Stimulated activated CD8-positive, alpha-beta memory T cell treated with anti-CD3 and anti-CD28 coated beads, Interleukin-4, amount 100 ng/mL, for 1 hour (primary cell): ENCODE measurements around the gene TNFSF11.

Experiments
- DNase-seq, 2 donors: peaks; one replicate each; pipeline ENCODE4 v3.0.0-alpha.2; 2020; ENCODE audit warnings: low read depth in 2 of 2, low spot score in 1 of 2

The TNFSF11 gene

GRCh38 chr13:42611086-42611779, 37.3 kb downstream of the TNFSF11 start:
- DNase-seq, result no peak

- no peak for DNase-seq
Observed at GRCh38 chr13:42612021-42612765, 38.2 kb downstream of the TNFSF11 start.

DNA sequence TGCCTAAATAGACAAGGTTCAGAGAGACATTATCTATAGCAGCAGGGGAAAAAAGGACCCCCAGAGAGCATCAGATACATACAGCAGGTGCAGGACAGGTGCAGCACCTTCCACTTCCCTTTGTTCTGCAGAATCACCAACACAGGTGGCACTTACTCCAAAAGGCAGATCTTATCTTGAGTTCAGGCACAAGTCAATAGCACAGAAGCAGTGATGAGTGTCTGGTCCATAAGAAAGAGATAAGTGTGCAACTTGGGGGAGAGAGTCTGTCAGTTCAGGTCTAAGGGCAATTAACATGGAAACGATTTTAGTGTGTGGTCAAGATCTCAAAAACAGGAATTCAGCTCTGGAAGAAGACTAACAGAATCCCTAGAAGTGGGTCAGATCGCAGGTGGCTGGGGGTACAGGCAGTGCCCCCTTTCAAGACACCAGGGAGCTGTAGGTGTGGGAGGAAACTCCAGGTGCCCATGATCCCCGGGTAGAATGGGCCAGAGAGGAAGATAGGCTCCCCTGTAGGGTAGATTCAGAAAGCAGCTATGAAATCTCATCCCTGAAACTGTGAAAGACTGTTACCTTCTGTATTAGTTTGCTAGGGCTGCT, 40.6 kb downstream of the TNFSF11 start:
- DNase-seq, result no peak

DNA sequence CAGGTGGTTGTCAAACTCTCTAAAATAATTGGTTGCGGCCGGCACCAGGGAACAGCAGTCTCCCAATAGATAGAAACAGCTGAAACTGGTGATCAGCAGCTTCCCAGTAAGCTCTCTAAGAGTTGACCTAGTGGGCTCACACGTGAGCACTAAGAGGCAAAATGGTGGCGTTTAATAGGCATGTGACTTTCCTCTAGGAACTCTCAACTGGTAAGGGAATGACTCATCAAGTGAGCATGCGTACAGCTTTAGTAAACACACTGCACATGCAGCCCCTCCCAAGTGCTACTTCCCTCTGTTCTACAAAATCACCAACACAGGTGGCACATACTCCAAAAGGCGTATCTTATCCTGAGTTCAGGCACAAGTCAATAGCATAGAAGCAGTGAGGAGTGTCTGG, 41.7 kb downstream of the TNFSF11 start:
- no peak for DNase-seq

- no peak for DNase-seq
Observed at GRCh38 chr13:42617221-42617620, 43.3 kb downstream of the TNFSF11 start.

DNA sequence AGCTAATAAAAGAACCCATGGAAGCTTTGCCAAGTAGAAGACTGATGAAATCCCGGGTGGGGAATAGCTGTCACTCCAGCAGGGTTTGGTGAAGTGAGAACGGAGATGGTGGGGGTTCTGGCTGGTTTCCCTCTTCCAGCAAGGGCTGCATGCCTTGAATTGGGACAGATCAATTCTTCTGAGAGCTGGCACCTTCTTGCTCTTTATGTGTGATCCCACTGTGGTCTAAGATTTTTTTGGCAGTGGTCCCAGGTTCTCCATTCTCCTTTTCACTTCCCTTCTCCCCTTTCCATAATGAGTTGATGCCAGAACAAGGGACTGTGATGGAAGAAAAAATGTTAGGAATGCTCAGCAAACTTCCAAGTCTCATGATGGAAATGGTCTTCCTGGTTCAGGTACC, 50.0 kb downstream of the TNFSF11 start:
- no peak for DNase-seq

DNA sequence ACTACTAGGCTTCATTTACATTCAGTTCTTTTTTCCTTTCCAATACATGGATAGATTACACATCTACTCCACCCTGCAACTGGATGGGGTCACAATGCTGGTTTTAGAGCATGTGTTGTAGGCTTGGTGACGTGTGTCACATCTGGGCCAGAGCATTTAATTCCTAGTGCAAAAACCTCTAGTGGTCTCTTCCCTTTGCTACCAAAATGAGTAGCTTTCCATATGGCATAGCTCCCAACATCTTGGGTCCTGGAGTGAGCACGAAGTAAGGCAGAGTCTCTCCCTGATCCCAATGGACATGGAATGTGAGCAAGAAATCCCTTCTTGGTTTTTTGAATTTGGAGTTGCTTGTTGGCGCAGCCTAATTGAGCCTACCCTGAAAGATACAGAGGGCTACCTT, 51.7 kb downstream of the TNFSF11 start:
- DNase-seq, result no peak

- DNase-seq, result no peak
Observed at GRCh38 chr13:42626176-42626860, 52.4 kb downstream of the TNFSF11 start.

GRCh38 chr13:42628666-42629065, 54.7 kb downstream of the TNFSF11 start:
- DNase-seq, result no peak

DNA sequence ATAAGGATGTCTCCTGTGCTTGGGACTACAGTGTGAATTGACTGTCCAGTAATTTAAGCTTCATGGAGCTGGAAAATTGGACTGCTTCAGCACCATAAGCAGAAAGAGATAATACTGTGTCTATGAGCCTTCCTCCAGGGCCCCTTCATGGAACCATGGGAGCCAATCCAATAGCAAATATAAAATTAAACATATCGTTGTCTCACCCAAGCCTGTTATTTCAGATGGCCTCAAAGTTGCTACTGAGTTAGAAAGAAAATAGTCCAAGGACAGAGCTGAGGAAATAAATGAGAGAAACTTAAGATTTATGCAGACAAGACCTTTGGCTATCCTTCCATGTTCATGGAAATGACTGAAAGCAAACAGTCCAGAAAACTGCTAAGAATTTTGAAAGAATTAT, 57.2 kb downstream of the TNFSF11 start:
- no peak for DNase-seq

GRCh38 chr13:42633495-42633894, 59.5 kb downstream of the TNFSF11 start:
- DNase-seq, result no peak

GRCh38 chr13:42638101-42638500, 64.1 kb downstream of the TNFSF11 start:
- DNase-seq, result no peak

- no peak for DNase-seq
Observed at GRCh38 chr13:42638886-42639285, 64.9 kb downstream of the TNFSF11 start.

- DNase-seq, result no peak
Observed at GRCh38 chr13:42643076-42643475, 69.1 kb downstream of the TNFSF11 start.

GRCh38 chr13:42644841-42645240, 70.9 kb downstream of the TNFSF11 start:
- no peak for DNase-seq

- no peak for DNase-seq
Observed at GRCh38 chr13:42645717-42646116, 71.8 kb downstream of the TNFSF11 start.

- no peak for DNase-seq
Observed at GRCh38 chr13:42649141-42649540, 75.2 kb downstream of the TNFSF11 start.

GRCh38 chr13:42649831-42650230, 75.9 kb downstream of the TNFSF11 start:
- no peak for DNase-seq

DNA sequence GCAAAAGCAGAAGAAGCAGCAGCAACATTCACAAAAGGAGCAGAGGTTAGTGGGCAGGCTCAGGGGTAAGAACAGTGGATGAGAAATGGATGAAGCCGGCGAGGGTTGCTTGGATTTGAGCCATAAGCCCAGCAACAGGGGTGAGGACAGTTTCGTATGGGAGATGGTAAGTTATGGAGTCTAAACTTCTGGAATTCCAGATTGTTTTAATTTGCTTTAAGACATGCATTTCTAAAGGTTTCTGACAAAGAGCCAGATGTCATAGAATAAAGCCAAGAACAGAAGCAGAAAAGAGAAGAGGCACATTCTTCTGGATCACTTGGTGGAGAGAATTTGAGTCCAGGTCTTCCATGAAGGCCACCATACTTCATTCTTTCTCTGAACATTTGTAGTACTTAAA, 76.6 kb downstream of the TNFSF11 start:
- no peak for DNase-seq

GRCh38 chr13:42651936-42652641, 78.1 kb downstream of the TNFSF11 start:
- no peak for DNase-seq
